Astrocyte of the cerebellum (primary cell): ENCODE results near the gene CHI3L2.
A peak's percentile ranks its signal among the peaks of the same experiment; 100 is the strongest.

Experiments used
- DNase-seq: peaks from one replicate; pipeline ENCODE4 v3.0.0-alpha.2; 2011; ENCODE audit warnings: low read depth
- H3K4me3 ChIP-seq: 2 replicates; pipeline ENCODE4 v1.5.1; 2011; ENCODE audit warnings: mild to moderate bottlenecking, low read depth, low read length, moderate library complexity
- in situ Hi-C: cut with HindIII; loops from 2 replicates; pipeline ENCODE4 v1.10.0; 2017; ENCODE audit warnings: low sequenced_read_pairs
- TF ChIP-seq, protein P1 (sequence below): IDR thresholded peaks from 2 replicates; pipeline ENCODE4 v1.5.1; 2012; ENCODE audit warnings: low read length, low read depth, moderate library complexity, mild to moderate bottlenecking; ENCODE audit errors: missing control alignments

CHI3L2 gene

DNA sequence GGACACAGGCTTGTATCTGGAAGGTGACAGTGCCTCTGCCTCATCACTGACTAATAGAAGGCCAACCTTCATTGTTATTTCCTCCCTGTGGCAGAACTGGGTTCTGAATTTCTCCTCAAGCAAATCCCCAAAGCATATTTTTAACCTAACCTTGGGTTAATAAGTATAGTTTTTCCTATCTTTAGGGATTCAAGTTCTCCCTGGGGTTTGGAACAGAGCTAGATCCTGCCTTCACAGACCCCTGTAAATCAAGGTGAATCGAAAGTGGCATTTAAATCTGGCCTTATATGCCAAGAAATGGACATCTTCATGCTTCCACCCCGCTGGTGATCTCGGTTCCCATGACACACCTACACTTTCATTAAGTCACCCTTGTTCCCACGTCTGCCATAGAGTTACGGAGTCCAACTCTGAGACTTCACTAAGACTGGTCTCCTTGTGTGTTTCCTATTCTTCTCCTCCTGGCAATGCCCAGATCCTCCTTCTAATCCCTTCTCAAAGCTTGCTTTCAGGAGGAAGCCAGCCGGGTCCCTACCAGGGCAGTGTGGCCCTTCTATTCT lies 4.3 kb upstream of the CHI3L2 start:
- TF ChIP-seq, protein P1, sequence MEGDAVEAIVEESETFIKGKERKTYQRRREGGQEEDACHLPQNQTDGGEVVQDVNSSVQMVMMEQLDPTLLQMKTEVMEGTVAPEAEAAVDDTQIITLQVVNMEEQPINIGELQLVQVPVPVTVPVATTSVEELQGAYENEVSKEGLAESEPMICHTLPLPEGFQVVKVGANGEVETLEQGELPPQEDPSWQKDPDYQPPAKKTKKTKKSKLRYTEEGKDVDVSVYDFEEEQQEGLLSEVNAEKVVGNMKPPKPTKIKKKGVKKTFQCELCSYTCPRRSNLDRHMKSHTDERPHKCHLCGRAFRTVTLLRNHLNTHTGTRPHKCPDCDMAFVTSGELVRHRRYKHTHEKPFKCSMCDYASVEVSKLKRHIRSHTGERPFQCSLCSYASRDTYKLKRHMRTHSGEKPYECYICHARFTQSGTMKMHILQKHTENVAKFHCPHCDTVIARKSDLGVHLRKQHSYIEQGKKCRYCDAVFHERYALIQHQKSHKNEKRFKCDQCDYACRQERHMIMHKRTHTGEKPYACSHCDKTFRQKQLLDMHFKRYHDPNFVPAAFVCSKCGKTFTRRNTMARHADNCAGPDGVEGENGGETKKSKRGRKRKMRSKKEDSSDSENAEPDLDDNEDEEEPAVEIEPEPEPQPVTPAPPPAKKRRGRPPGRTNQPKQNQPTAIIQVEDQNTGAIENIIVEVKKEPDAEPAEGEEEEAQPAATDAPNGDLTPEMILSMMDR: no peak
- in situ Hi-C loops: loop anchor here (25.0 kb wide), 1 partner anchor 539 kb away; the partner anchor contains the start of gene DDX20

DNA sequence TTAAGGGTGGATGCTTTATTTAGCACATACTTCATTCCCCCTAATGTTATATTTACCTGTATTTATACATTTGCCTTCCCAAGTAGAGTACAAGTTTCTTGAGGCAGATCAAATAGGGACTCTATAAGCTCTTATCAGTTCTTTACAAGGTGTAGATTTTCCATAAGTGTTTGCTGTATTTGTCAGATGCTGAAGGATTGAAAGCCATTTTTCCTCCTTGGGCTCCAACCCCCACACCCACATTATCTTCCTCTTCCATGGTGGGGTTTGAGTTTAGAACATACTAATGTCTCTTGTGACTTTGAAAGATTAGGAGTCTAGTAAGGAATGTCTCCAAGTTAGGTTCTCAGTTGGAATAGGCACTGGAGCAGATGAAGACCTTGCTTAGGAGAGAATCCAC lies 2.4 kb upstream of the CHI3L2 start:
- no peak overlapping the region for H3K4me3 ChIP-seq
- in situ Hi-C loops: no loop called here
- TF ChIP-seq, protein P1: no peak
- DNase-seq: no peak

More for the DNA sequence above, 4.3 kb upstream of the CHI3L2 start:
- no peak overlapping the region for H3K4me3 ChIP-seq
- no peak for DNase-seq

- in situ Hi-C loops: no loop called here
- DNase-seq: peak; percentile 36
- TF ChIP-seq, protein P1: no peak
- no peak overlapping the region for H3K4me3 ChIP-seq
Measured at GRCh38 chr1:111225717-111226400, 1.7 kb upstream of the CHI3L2 start.

DNA sequence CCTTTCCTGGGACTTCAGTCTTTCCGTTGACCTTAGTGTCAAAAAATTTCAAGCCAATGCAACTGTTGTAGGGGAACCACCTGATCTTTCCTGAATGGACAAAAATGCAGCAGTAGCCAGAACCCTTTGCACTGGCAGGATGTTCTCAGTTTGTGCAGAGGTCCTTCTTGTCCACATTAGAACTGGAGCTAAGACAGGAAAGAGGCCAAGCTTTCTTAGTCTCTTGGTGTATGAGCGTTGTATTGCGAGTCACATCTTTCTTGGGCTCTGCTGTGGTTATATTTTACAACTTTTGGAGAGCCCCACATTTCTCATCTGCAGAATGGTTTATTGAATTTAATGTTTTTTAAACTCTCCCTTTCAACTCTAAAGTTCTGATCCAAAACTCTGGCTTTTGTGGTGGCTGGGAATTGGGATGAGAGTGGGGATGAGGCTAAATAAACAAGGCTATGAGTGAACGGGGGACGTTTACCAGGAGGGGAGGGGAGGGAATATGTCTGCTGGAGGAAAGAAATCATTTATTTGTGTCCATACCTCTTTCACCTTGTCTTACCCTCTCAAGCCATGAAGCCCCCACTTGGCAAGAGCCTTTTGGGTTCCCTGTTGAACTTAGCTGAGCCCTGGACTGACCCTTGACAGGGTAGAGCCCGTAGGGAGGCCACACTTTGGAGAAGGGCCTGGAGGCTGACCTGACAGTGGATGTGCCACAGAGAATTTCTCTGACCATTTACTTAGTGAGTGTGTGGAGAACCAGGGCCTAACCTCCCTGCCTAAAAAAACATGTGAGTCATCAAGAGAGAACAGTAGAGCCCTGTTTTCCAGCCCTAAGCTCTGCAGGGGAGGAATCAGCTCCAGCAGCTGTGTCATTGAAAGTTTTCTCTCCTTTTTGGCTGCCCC lies 586 bp downstream of the CHI3L2 start:
- TF ChIP-seq, protein P1: no peak
- in situ Hi-C loops: no loop called here
- peak; percentile 89 for DNase-seq
- no peak overlapping the region for H3K4me3 ChIP-seq

- H3K4me3 ChIP-seq: no peak overlapping the region
- in situ Hi-C loops: no loop called here
- TF ChIP-seq, protein P1: no peak
Measured at GRCh38 chr1:111228748-111229126, 1.2 kb downstream of the CHI3L2 start.

DNA sequence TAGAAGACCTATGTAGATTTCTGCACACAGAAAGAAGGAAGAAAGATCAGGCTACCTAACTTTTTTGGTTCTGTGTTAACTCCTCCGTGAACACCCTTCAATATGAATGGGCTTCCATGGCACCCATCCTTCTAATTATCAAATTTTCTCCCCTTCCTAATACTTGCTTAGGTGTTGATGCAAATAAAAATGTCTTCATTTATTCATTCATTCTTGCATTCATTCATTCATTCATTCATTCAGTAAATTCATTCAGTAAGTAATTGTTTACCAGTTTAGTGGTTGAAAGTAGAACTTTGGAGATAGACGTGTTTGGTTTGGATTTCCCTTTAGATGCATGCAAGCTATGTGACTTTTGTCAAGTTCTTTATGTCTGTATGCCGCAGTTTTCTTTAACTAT lies 4.6 kb downstream of the CHI3L2 start:
- H3K4me3 ChIP-seq: no peak overlapping the region
- TF ChIP-seq, protein P1: no peak
- in situ Hi-C loops: no loop called here
- DNase-seq: no peak

More at GRCh38 chr1:111228748-111229126, 1.2 kb downstream of the CHI3L2 start:
- DNase-seq: no peak
